H9 (cell line): ENCODE measurements around the gene SURF2. TPM values are rescaled to one million over a fixed set of nuclear protein-coding genes. Genes with fewer than 3 reads are reported as not detected.

Experiments used
- DNase-seq: peaks from one replicate; pipeline ENCODE4 v3.0.0-alpha.2; 2017
- H2AFZ ChIP-seq: one replicate; pipeline ENCODE4 v1.6.1; 2013; ENCODE audit warnings: mild to moderate bottlenecking, low read length, control low read depth, moderate library complexity
- H2AK5ac ChIP-seq: 2 replicates; pipeline ENCODE4 v1.6.1; 2013; ENCODE audit warnings: low read length, control low read depth, mixed read lengths; ENCODE audit not compliant: insufficient read length
- H2BK120ac ChIP-seq: one replicate; pipeline ENCODE4 v1.6.1; 2013; ENCODE audit warnings: low read depth, mild to moderate bottlenecking, low read length, control low read depth, inconsistent platforms; ENCODE audit not compliant: poor library complexity, severe bottlenecking
- H2BK12ac ChIP-seq: 2 replicates; pipeline ENCODE4 v1.6.1; 2013; ENCODE audit warnings: low read length, control low read depth, mixed read lengths, low read depth; ENCODE audit not compliant: insufficient read length
- H2BK15ac ChIP-seq: 2 replicates; pipeline ENCODE4 v1.6.1; 2013; ENCODE audit warnings: low read depth, low read length, control low read depth
- H2BK20ac ChIP-seq: one replicate; pipeline ENCODE4 v1.6.1; 2013; ENCODE audit warnings: low read depth, mild to moderate bottlenecking, low read length, control low read depth, inconsistent platforms; ENCODE audit not compliant: poor library complexity, severe bottlenecking
- H2BK5ac ChIP-seq: 2 replicates; pipeline ENCODE4 v1.6.1; 2013; ENCODE audit warnings: low read length, control low read depth, mixed read lengths; ENCODE audit not compliant: insufficient read length
- H3K14ac ChIP-seq: 2 replicates; pipeline ENCODE4 v1.6.1; 2013; ENCODE audit warnings: low read length, control low read depth; ENCODE audit not compliant: insufficient read depth
- H3K18ac ChIP-seq: 2 replicates; pipeline ENCODE4 v1.6.1; 2013; ENCODE audit warnings: low read depth, mild to moderate bottlenecking, mixed read lengths, low read length, control low read depth; ENCODE audit not compliant: insufficient read length
- H3K23ac ChIP-seq: 2 replicates; pipeline ENCODE4 v1.6.1; 2013; ENCODE audit warnings: low read length, control low read depth, mixed read lengths, low read depth; ENCODE audit not compliant: insufficient read length
- H3K23me2 ChIP-seq: 2 replicates; pipeline ENCODE4 v1.6.1; 2013; ENCODE audit warnings: low read depth, mild to moderate bottlenecking, mixed read lengths, low read length, control low read depth; ENCODE audit not compliant: insufficient read length, poor library complexity, severe bottlenecking
- H3K27ac ChIP-seq: 2 replicates; pipeline ENCODE4 v1.5.1; 2013; ENCODE audit warnings: low read length, control low read depth, mixed read lengths, low read depth; ENCODE audit not compliant: insufficient read length
- H3K27me3 ChIP-seq: 2 replicates; pipeline ENCODE4 v1.6.1; 2013; ENCODE audit warnings: low read length, control low read depth, inconsistent platforms; ENCODE audit not compliant: insufficient read depth
- H3K4ac ChIP-seq: 2 replicates; pipeline ENCODE4 v1.6.1; 2013; ENCODE audit warnings: low read depth, mild to moderate bottlenecking, control low read depth, inconsistent platforms, low read length, moderate library complexity
- H3K4me1 ChIP-seq: 2 replicates; pipeline ENCODE4 v1.6.1; 2013; ENCODE audit warnings: low read length, control low read depth, inconsistent platforms; ENCODE audit not compliant: insufficient read depth
- H3K4me2 ChIP-seq: 2 replicates; pipeline ENCODE4 v1.6.1; 2013; ENCODE audit warnings: low read length, control low read depth, mixed read lengths; ENCODE audit not compliant: insufficient read length, insufficient read depth
- H3K56ac ChIP-seq: 2 replicates; pipeline ENCODE4 v1.6.1; 2013; ENCODE audit warnings: low read depth, mild to moderate bottlenecking, mixed read lengths, low read length, control low read depth; ENCODE audit not compliant: insufficient read length
- H3K79me1 ChIP-seq: 2 replicates; pipeline ENCODE4 v1.6.1; 2013; ENCODE audit warnings: low read depth, mild to moderate bottlenecking, moderate library complexity, low read length, control low read depth, inconsistent platforms; ENCODE audit not compliant: insufficient read depth, poor library complexity, severe bottlenecking
- H3K79me2 ChIP-seq: 2 replicates; pipeline ENCODE4 v1.6.1; 2013; ENCODE audit warnings: low read length, control low read depth, inconsistent platforms; ENCODE audit not compliant: insufficient read depth
- H3K9ac ChIP-seq: 2 replicates; pipeline ENCODE4 v1.6.1; 2013; ENCODE audit warnings: low read length, control low read depth, mixed read lengths; ENCODE audit not compliant: insufficient read length; ENCODE audit errors: extremely low read depth
- H3K9me3 ChIP-seq: one replicate; pipeline ENCODE4 v1.6.1; 2013; ENCODE audit warnings: low read depth, low read length, inconsistent platforms; ENCODE audit not compliant: control insufficient read depth
- H3T11ph ChIP-seq: one replicate; pipeline ENCODE4 v1.6.1; 2013; ENCODE audit warnings: mild to moderate bottlenecking, low read length, control low read depth, inconsistent platforms
- H4K20me1 ChIP-seq: one replicate; pipeline ENCODE4 v1.6.1; 2013; ENCODE audit not compliant: control insufficient read depth, insufficient read length, insufficient read depth
- H4K5ac ChIP-seq: 2 replicates; pipeline ENCODE4 v1.6.1; 2013; ENCODE audit warnings: low read depth, mild to moderate bottlenecking, mixed read lengths, low read length, control low read depth; ENCODE audit not compliant: insufficient read length
- H4K8ac ChIP-seq: replicated peaks from 2 replicates; pipeline ENCODE4 v1.6.1; 2013; ENCODE audit warnings: low read length, control low read depth, mixed read lengths, low read depth; ENCODE audit not compliant: insufficient read length
- H4K91ac ChIP-seq: 2 replicates; pipeline ENCODE4 v1.6.1; 2013; ENCODE audit warnings: low read depth, mild to moderate bottlenecking, moderate library complexity, mixed read lengths, low read length, control low read depth; ENCODE audit not compliant: insufficient read length
- H3K27ac Mint-ChIP-seq, 3 experiments: 2 replicates in 2 of 3; 3 replicates in 1 of 3; pipeline ENCODE4 v1.8.0; 2020 to 2021; ENCODE audit warnings: mixed read lengths in 3 of 3, mild to moderate bottlenecking in 1 of 3, moderate library complexity in 1 of 3
- H3K27me3 Mint-ChIP-seq: 2 replicates; pipeline ENCODE4 v1.8.0; 2021; ENCODE audit warnings: low read depth, mild to moderate bottlenecking, moderate library complexity, mixed read lengths
- H3K36me3 Mint-ChIP-seq, 3 experiments: 2 replicates in 2 of 3; 3 replicates in 1 of 3; pipeline ENCODE4 v1.8.0; 2020 to 2021; ENCODE audit warnings: low read depth in 3 of 3, mixed read lengths in 3 of 3; ENCODE audit not compliant: insufficient read depth in 1 of 3
- H3K4me1 Mint-ChIP-seq, 2 experiments: 2 replicates each; pipeline ENCODE4 v1.8.0; 2020; ENCODE audit warnings: mixed read lengths in 2 of 2
- H3K4me3 Mint-ChIP-seq, 2 experiments: 2 replicates in 1 of 2; 3 replicates in 1 of 2; pipeline ENCODE4 v1.8.0; 2020 to 2021; ENCODE audit warnings: mild to moderate bottlenecking in 2 of 2, mixed read lengths in 2 of 2, moderate library complexity in 1 of 2
- H3K9me3 Mint-ChIP-seq, 2 experiments: 2 replicates in 1 of 2; 3 replicates in 1 of 2; pipeline ENCODE4 v1.8.0; 2020; ENCODE audit warnings: mild to moderate bottlenecking in 2 of 2, mixed read lengths in 2 of 2, moderate library complexity in 1 of 2
- CTCF ChIP-seq: fragments of 200-600 bp; sonication (generic); conservative IDR thresholded peaks from 3 replicates; pipeline ENCODE4 v1.8.0; 2021; ENCODE audit warnings: antibody characterized with exemption, mild to moderate bottlenecking
- WGBS: extraction: QIAGEN DNeasy Blood & Tissue Kit; methylation state at CpG from one replicate; pipeline ENCODE4 v1.1.7; 2013; ENCODE audit warnings: missing lambda C conversion rate, low lambda C conversion rate, mixed read lengths; ENCODE audit not compliant: insufficient read length; ENCODE audit errors: extremely low coverage; 5-methylcytosine and 5-hydroxymethylcytosine counted together
- total RNA-seq: library from RNA; stranded (reverse); gene quantifications from 2 replicates; pipeline ENCODE4 v1.2.1, GENCODE V29; 2021

Gene SURF2
- total RNA-seq, 1 experiment from 2014 or later = 44.4 TPM

GRCh38 chr9:133370685-133371084 is 14.3 kb downstream of the SURF2 start:
- Histone ChIP-seq H3K4ac (no peak overlapping the region), H2AFZ (no peak overlapping the region), H2BK120ac (no peak overlapping the region), H3K4me2 (no peak overlapping the region), H4K5ac (no peak overlapping the region), H3K79me2 (peaks cover 62% of the 10 kb centered on the region; the same call in 1 of the 2 replicates), H2BK20ac (no peak overlapping the region), H3K18ac (no peak overlapping the region), H3T11ph (no peak overlapping the region), H3K27ac (no peak overlapping the region), H3K79me1 (peaks cover 34% of the 10 kb centered on the region), H3K56ac (no peak overlapping the region), H3K14ac (no peak overlapping the region), H2BK15ac (no peak overlapping the region), H3K23me2 (peaks cover 6% of the 10 kb centered on the region), H4K20me1 (no peaks in the 10 kb centered on the region), H3K4me1 (no peaks in the 10 kb centered on the region), H3K9ac (no peak overlapping the region), H3K27me3 (no peaks in the 10 kb centered on the region), H2BK5ac (no peak overlapping the region), H4K91ac (no peak overlapping the region), H2AK5ac (no peak overlapping the region), H3K23ac (no peak overlapping the region), H3K9me3 (no peaks in the 10 kb centered on the region), H2BK12ac (no peak overlapping the region), H4K8ac (no peak overlapping the region)
- peaks cover 26 to 73% (median 57%) of the 10 kb centered on the region in 3 experiments; a peak in 6 of 7 replicates for H3K36me3 Mint-ChIP-seq
- H3K4me3 Mint-ChIP-seq = no peak overlapping the region
- no CpG with 5 or more reads among the region's 9 CpGs for WGBS
- no peaks in the 10 kb centered on the region for H3K27me3 Mint-ChIP-seq
- no peak overlapping the region for H3K27ac Mint-ChIP-seq
- DNase-seq = no peak
- H3K4me1 Mint-ChIP-seq = peaks cover 11 to 13% of the 10 kb centered on the region in 2 experiments
- H3K9me3 Mint-ChIP-seq = no peaks in the 10 kb centered on the region; a peak in 1 of 5 replicates
- TF ChIP-seq CTCF = no peak
